HG02588 (cell line): Measurements from ENCODE around the gene PSMD9.
"Not testable (repeated sequence)": the region's sequence is repeated elsewhere in the genome, so short reads cannot be mapped to it uniquely, and the experiment has no call there.

Source experiments
- ATAC-seq: cut with Tn5 transposase; IDR thresholded peaks from one replicate; pipeline ENCODE4 v1.9.1; 2021; ENCODE audit warnings: mild to moderate bottlenecking, moderate library complexity; ENCODE audit not compliant: unreplicated experiment

Gene PSMD9

DNA sequence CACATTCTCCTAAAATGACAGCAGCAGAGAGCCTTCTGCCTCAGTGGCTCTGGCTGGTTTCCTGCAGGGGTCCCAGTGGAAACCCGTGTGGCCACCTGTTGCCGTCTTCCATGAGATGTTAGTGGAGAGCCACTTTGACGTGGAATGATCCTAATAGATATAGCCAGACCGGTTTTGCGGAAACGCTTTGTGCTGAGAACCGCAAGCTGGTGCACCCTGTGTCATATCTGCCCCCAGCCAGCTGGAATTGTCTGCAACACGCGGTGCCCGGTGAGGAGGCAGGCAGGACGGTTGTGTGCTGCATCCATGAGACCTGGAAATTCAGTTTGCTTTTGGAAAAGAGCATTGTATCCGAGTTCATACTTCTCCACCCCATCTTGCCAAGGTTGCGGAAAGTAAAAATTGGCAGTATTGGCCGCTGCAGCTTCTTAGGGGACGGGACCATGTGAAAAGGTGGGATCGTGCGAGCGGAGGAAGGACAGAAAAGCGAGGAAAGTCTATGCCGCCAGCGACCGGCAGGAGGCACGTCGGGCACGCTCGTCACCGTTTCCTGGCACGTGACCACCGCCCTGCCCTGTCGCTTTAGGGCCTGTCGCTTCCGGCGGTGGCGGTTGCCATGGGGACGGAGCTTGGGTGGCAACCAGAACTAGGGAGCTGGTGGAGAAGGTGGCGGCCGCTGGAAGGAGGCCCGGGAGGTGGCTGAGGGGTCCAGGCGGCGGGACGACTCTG is 29.5 kb downstream of the PSMD9 start, which contains the start of gene CFAP251:
TSS of gene CFAP251 (plus strand) at position 643 of the 729 bp plus-strand sequence. CDS start 2,714 bp downstream, outside the sequence.
- ATAC-seq: peak; percentile 94

- peak; percentile 23 for ATAC-seq
Observed at GRCh38 chr12:121918679-121919038, 30.1 kb downstream of the PSMD9 start.

GRCh38 chr12:121921066-121921465 is 32.5 kb downstream of the PSMD9 start:
- ATAC-seq: no peak

DNA sequence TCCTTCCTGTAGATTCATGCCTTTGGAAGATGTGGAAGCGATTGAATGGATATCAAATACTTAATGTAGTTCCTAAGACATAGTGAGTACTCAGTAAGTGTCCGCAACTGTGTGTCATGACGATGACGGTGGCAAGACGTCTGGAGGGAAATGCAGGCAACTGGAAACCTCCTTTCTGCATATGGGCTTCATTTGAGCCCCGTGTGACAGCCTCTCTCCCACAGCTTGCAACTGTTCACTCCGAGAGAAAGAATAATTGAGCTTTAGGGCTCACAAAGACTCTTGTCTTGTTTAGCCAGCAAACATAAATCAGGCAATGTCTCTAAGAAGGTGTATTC is 36.7 kb downstream of the PSMD9 start:
- no peak for ATAC-seq

DNA sequence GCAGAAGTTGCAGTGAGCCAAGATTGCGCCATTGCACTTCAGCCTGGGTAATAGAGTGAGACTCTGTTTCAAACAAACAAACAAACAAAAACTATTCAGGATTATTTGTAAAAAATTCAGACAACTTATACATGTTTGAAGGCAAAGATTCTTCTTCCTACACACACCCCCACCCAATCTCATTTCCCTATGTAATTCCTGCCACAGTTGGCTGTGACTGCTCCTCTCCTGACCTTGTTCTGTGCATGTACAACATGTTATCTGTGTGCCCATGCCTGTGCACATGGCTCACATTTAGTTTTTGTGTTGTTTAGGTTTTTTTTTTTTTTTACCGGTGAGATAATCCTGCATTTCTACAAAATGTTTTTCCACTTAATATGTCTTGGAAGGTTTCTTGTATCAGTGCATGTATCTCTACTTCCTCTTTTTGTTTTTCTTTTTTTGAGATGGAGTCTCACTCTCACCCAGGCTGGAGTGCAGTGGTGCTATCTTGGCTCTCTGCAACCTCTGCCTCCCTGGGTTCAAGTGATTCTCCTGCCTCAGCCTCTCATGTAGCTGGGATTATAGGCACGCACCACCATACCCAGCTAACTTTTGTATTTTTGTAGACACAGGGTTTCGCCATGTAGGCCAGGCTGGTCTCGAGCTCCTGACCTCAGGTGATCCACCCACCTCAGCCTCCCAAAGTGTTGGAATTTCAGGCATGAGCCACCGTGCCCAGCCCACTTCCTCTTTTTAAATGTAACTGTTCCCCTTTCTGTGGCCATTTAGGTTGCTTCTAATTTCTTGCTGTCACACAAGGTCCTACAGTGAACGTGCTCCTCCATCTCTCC is 38.5 kb downstream of the PSMD9 start:
- no peak for ATAC-seq

- no peak for ATAC-seq
Observed at GRCh38 chr12:121927813-121928212, 39.2 kb downstream of the PSMD9 start.

GRCh38 chr12:121929545-121929944 is 41.0 kb downstream of the PSMD9 start:
- ATAC-seq: not testable (repeated sequence)

DNA sequence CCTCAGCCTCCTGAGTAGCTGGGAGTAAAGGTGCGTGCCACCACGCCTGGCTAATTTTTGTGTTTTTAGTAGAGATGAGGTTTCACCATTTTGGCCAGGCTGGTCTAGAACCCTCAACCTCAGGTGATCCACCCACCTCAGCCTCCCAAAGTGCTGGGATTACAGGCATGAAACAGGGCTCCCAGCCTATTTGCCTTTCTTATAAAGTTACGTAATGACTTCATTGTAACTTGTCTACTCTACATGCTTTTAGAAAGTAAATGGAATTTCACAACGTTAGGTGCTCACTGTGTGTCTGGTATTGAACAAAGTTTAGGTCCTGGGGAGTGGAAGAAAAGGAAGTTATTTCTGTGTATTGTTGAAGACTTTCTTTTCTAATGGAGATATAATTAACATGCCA is 42.3 kb downstream of the PSMD9 start:
- no peak for ATAC-seq

- no peak for ATAC-seq
Observed at GRCh38 chr12:121932176-121932536, 43.6 kb downstream of the PSMD9 start.

DNA sequence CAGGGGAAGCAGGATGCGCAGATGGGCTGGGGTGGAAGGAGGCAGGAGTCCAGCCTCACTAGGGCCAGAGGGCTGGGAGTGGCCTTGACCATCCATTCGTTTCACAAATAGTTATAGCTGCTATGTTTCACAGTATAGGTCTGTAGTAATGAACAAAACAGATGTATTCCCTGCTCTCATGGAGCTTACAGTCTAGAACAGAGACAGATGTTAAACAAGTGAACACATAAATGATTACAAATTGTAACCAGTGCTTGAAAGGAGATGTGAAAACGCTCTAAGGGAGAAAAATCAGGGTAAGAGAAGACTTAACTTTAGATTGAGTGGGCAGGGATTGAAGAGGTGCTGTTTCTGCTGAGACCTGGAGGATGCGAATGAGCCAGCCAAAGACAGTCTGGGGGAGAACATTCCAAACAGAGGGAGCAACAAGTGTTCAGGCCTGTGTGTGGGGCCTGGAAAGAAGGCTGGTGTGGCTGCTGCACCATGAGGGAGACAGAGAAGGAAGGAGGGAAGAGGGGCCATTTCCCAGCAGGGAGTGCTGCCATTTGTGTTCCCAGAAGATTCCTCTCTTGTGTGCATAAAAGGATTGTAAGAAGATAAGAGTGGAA is 44.4 kb downstream of the PSMD9 start:
- ATAC-seq: no peak

GRCh38 chr12:121933522-121934308 is 45.1 kb downstream of the PSMD9 start:
- no peak for ATAC-seq

DNA sequence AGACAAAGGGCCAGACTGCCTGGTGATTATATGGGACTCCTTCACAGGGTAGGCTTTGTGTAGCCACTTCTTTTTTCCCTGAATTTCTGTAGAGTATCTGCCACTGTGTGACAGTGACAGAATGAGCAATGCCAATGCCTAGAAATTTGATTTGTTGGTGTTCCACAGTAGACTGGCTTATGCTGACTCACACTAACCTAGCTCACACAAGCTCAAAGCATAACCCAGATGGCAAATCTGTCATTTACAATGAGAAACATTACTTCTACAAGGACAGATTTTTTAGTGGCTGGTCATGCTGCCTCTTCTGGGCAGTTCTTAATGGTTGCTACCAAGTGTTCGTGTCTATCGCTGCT is 45.7 kb downstream of the PSMD9 start:
- ATAC-seq: no peak

GRCh38 chr12:121937654-121938053 is 49.1 kb downstream of the PSMD9 start:
- ATAC-seq: no peak

- ATAC-seq: peak; percentile 46
Observed at GRCh38 chr12:121939186-121939585, 50.6 kb downstream of the PSMD9 start.

DNA sequence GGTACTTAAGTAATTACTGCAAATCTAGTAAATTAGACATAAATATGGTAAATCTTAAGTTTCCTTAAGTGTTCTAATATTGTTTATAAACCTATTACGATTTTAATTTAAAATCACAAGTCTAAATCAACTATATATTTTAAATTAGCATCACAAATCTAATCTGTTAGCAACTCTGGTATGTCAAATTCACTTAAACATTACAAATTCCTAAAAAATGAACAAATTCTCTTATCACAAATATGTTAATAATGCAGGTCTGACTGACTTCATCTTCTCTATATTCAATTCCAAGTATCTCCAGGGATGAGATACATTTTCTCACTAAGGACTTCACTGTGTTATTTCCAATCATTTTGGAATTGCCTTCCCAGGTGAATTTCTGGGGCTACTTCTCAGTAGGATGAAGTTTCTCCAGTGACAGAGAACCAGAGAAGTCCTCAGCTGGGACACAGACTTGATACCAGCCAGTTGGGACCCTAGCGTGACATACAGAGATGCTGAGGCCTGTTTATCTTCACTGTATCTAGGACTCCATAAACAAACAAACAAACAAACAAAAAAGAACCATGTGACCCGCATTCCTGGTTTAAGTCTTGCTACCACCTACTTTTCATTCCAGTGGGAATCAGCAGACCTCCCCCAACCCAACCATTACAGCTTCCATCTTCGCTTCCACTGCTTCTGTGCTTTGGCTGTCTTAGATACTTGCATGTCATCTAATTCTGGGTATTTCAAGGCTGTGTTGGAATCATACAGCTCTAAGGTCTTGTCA is 51.6 kb downstream of the PSMD9 start:
- ATAC-seq: no peak

DNA sequence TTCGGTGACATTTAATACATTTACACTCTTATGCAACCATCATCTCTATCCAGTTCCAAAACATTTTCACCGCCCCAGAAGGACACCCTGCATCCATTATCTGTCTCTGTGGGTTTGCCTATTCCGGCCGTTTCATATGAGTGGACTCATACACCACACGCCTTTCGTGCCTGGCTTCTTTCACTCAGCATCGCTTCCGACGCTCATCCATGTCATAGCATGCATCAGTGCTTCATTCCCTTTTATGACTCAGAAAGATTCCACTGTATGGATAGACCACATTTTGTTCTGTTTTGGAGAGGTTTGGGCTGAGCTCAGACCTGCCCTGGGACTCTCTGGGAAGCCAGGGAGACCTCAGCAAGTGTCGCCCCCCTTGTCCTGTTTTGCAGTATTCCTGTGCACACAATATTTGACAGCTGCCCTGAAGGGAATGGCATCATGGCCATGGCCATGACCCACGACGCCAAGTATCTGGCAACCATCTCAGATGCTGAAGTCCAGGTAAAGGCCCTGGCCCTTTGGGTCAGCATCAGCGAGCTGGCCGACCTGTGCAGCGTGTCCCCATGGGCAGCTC is 53.6 kb downstream of the PSMD9 start:
- ATAC-seq: no peak

DNA sequence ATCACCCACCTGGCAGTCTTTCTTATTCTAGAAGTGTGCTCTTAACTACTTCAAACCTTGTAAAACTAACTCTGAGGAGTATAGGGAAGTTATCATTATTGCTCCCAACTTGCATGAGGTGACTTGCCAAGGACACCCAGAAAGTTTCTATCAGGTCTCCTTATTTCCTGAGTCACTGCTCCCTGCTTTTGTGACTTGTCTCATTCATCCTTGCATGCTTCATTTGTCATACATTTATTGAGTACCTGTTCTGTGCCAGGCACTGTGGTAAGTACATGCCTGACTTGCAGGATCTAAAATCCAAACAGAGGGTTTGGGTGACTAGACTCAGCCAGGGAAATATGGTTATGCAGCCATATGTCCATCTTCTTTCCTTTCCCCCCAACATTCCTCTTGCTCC is 55.3 kb downstream of the PSMD9 start:
- no peak for ATAC-seq

DNA sequence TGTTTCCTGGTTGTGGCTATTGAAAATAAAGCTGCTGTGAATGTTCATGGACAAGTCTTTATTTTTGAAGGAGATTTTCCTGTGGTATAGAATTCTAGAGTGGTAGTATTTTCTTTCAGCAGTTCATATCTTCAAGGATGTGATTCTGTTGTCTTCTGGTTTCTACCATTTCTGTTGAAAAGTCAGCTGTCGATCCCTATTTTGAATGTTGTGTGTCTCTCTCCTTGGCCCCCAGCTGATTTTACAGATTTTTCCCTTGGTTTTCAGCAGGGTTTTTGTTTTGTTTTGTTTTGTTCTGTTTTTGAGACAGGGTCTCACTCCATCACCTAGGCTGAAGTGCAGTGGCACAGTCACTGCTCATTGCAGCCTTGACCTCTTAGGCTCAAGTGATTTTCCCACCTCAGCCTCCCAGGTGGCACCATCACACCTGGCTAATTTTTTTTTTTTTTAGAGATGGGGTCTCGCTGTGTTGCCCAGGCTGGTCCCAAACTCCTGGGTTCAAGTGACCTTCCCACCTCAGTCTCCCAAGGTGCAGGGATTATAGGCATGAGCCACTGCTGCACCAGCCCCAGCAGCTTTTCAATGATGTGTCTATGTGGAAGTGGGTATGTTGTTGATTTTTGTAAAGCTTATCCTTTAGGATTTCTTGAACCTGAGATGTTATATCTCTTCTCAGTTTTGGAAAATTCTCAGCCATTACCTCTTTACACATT is 57.9 kb downstream of the PSMD9 start:
- ATAC-seq: no peak

DNA sequence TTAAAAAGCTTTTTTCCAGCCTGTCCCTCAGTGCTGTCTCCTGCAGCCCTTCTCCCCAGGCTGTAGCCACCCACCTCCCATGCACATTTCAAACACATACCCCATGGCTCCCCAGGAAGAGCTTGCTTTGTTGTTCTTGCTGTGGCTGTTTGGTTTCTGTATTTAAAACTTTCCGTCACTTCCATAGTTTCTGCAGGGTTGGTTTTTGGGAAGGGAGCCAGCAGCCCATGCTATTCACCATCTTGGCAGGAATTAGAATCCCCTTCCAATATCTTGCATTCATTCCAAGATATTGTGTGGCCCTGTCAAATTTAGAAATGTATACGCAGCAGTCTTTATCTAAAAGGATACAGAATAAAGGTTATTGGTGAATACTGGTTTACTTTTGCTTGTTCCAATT is 59.4 kb downstream of the PSMD9 start:
- ATAC-seq: no peak
